HG03280 (cell line): ENCODE measurements around the gene SLCO1A2.

Experiments used
- ATAC-seq: cut with Tn5 transposase; IDR thresholded peaks from one replicate; pipeline ENCODE4 v1.9.1; 2021; ENCODE audit warnings: mild to moderate bottlenecking, moderate library complexity; ENCODE audit not compliant: unreplicated experiment

Gene SLCO1A2

GRCh38 chr12:21221072-21221471 lies 113.6 kb downstream of the SLCO1A2 start:
- ATAC-seq, result no peak

- ATAC-seq, result no peak
Measured at GRCh38 chr12:21220266-21220665, 114.5 kb downstream of the SLCO1A2 start.

- ATAC-seq, result no peak
Measured at GRCh38 chr12:21219206-21219605, 115.5 kb downstream of the SLCO1A2 start.
